ENCODE results near the gene KCNK16.

KCNK16 gene

GRCh38 chr6:39322306-39322850 is at the start of gene KCNK16:
Gene KCNK16 (minus strand): TSS chr6:39322702. CDS start chr6:39322540, 162 bp downstream.
- no peak for DNase-seq (ENCODE audit: low read depth in 2 of 2)

- DNase-seq (ENCODE audit: low read depth in 2 of 2), result no peak
Measured at GRCh38 chr6:39370390-39370789, 47.9 kb upstream of the KCNK16 start.

GRCh38 chr6:39369987-39370386 is 47.5 kb upstream of the KCNK16 start:
- DNase-seq (ENCODE audit: low read depth in 2 of 2), result no peak

- no peak for DNase-seq (ENCODE audit: low read depth in 2 of 2)
Measured at GRCh38 chr6:39367700-39368099, 45.2 kb upstream of the KCNK16 start.

- no peak for DNase-seq (ENCODE audit: low read depth in 2 of 2)
Measured at GRCh38 chr6:39366931-39367618, 44.6 kb upstream of the KCNK16 start.

- DNase-seq (ENCODE audit: low read depth in 2 of 2), result no peak
Measured at GRCh38 chr6:39365281-39366074, 43.0 kb upstream of the KCNK16 start.

GRCh38 chr6:39363280-39363679 is 40.8 kb upstream of the KCNK16 start:
- no peak for DNase-seq (ENCODE audit: low read depth in 2 of 2)

- DNase-seq (ENCODE audit: low read depth in 2 of 2), result no peak
Measured at GRCh38 chr6:39362487-39362865, 40.0 kb upstream of the KCNK16 start.

- DNase-seq (ENCODE audit: low read depth in 2 of 2), result peak; percentile 31 to 43
Measured at GRCh38 chr6:39361657-39362486, 39.4 kb upstream of the KCNK16 start.

GRCh38 chr6:39360378-39360777 is 37.9 kb upstream of the KCNK16 start:
- DNase-seq (ENCODE audit: low read depth in 2 of 2), result no peak

GRCh38 chr6:39357998-39358686 is 35.6 kb upstream of the KCNK16 start:
- no peak for DNase-seq (ENCODE audit: low read depth in 2 of 2)

- DNase-seq (ENCODE audit: low read depth in 2 of 2), result no peak
Measured at GRCh38 chr6:39353698-39354315, 31.3 kb upstream of the KCNK16 start.

GRCh38 chr6:39350723-39351505 is 28.4 kb upstream of the KCNK16 start:
- DNase-seq (ENCODE audit: low read depth in 2 of 2), result no peak

- no peak for DNase-seq (ENCODE audit: low read depth in 2 of 2)
Measured at GRCh38 chr6:39348740-39349139, 26.2 kb upstream of the KCNK16 start.

- peak; percentile 36 to 66 for DNase-seq (ENCODE audit: low read depth in 2 of 2)
Measured at GRCh38 chr6:39347906-39348585, 25.5 kb upstream of the KCNK16 start.

GRCh38 chr6:39347206-39347605 is 24.7 kb upstream of the KCNK16 start:
- DNase-seq (ENCODE audit: low read depth in 2 of 2), result no peak

- no peak for DNase-seq (ENCODE audit: low read depth in 2 of 2)
Measured at GRCh38 chr6:39344821-39345280, 22.3 kb upstream of the KCNK16 start.

- DNase-seq (ENCODE audit: low read depth in 2 of 2), result no peak
Measured at GRCh38 chr6:39343396-39343870, 20.9 kb upstream of the KCNK16 start.

GRCh38 chr6:39342692-39343395 is 20.3 kb upstream of the KCNK16 start:
- DNase-seq (ENCODE audit: low read depth in 2 of 2), result no peak
